NCI-H1092 treated with DMSO at 0.1 percent for 48 hours (cell line): ENCODE data around the gene MTMR3.

Experiments used
- DNase-seq: peaks from one replicate; lab custom pipeline; 2025; lab: John Stamatoyannopoulos, UW

The MTMR3 gene

DNA sequence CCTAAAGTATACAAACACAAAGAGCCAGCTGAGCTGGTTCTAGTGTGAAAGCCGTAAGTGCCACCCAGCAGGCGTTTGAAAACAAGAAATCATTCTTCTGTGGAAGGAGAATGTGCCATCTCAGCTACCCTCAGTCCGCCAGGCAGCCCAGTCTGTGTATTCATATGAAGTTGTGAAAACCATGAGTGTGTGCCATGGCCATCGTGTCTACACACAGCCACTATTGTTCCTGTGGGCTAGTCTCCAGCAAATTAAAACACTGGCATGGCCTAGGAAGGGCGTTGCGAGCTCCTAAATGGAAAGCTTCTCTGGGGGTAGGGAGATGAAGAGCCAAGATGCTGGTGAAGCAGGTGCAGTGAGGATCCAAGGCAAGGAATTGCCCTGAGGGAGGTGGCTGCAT lies 145.8 kb downstream of the MTMR3 start:
- no peak for DNase-seq

DNA sequence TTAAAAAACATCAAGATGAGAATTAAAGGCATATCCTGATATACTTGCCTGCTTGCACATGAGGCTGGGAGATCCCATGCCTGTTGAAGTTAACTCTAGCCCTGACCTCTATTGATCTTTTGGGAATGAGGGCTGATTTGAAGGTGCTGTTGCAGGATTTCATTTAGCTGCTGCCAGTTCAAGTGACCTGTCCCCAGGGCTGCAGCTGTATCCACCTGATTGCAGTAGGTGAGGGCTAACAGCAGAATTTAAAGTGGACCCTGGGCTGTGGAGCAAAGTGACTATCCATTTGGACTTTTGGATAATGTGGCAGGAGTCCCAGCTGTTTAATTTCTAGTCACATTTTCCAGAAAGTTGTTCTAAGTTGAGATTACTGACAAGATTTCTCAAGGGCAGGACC lies 146.5 kb downstream of the MTMR3 start:
- DNase-seq, result no peak

DNA sequence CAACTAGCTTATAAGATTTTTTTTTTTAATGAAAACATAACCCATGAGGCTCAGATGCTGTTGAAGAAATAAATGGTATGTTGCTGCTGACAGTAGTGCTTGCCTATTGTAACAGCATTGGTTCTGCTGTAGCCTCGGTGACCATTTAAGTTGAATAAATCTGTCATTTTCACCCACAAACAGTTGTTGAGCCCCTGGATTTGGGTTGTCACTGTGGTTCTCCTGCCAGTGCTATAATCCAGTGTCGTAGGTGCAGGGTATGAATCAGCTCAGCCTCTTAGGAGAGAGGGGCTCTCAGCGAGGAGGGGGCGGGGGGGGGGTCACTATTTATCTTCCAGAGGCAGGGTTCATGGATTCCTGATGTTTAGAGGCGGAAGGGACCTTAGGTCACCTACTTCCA lies 147.4 kb downstream of the MTMR3 start:
- DNase-seq, result no peak

DNA sequence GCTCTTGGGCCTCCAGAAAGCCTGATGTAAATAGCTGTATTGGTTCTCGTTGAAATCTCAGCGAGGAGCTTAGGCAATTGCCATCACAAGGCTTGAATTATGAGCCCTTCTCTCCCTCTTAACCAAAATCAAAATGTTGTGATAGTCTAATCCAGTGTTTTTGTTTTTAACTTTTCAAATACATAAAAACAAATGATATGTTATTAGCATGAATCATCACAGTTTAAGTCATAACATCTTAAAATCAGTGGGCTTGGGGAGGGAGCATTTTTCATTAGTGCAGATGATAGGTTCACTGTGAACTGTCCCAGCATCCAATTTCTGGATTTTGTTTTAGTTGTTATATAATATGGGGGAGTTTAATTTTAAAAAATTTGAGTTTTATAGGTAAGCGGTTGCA lies 148.4 kb downstream of the MTMR3 start:
- DNase-seq, result no peak

DNA sequence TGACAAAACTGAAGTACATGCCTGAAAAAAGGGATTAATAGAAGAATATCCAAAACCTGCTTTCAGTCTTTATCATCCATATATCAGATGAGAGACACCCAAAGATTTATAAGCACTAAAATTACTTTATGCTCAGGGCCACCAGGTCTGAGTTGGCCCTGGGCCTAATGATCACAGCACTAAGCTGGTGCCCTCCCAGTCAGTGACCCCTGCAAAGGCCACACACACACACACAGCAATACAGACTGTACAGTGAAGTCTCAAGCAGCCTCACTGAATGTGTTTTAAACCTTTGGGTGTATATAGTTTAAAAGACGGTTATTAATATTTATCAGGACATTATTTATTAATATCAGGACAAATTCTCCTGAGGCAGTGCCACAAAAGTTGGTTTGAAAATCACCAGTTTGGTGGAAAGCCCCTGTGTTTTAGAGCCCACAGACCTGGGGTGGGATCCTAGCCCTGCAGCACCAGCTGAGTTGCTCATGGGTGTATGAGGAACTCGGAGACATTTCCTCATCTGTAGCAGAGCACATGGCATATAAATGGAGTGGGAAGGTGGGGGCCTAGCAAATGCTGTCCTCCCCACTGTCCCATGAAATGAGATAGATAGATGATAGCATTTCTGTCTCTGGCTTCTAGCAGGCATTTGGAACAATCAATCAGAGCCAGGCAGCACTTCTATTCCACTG lies 148.9 kb downstream of the MTMR3 start:
- DNase-seq, result no peak

DNA sequence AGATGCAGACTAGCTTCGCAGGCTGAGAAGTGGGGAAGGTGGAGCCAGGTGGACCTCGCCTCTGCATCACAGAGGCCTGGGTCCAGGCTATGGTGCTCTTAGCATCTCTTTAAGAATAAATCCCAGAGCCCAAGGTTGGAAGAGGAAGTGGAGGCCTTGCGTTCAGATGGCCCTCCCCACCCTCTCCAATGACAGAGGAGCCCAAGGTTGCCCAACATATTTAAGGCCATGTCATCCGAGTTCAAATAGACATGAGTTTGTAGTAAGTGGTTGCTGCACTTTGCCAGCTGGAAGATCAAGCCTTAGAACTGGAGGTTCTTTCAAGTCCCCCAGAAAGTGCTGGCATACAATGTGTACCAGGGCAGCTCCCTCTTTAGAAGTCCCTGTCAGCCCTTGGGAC lies 150.2 kb downstream of the MTMR3 start:
- no peak for DNase-seq

DNA sequence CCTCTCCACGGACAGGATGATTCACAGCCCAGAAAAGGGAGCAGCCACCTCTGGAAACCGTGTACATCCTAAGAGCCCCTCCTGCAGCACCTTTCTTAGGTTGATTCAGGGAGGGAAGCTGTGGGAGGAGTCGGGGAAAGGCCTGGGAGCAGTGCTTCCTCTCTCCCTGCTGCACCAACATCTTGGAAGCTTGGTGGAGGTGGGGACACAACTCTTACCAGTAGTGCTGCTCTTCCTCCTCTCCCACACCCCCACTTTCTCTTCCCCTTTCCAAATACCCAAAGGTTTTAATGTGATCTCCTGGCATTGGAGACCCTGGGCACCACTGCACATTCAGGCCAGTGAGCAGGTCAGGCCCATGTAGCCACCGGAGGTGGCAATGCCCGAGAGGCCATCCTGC lies 150.9 kb downstream of the MTMR3 start:
- no peak for DNase-seq

DNA sequence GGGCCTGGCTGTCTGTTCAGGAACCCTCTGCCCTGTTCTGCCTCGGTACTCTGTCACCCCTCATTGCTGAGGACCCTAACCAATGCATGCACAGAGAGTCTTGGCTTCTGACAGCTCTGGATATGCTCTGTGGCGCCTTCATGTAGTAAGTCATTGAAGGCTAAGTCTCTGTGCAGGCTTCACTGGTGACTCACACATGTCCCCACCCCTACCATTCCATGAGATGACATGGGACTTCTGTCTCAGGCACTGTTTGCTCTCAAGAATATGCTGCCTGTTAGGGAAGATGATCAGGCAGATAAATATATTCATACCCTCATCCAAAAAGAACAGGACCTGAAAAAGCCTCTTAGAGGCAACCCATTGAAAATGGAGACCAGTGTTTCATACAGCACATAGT lies 153.7 kb downstream of the MTMR3 start:
- no peak for DNase-seq

DNA sequence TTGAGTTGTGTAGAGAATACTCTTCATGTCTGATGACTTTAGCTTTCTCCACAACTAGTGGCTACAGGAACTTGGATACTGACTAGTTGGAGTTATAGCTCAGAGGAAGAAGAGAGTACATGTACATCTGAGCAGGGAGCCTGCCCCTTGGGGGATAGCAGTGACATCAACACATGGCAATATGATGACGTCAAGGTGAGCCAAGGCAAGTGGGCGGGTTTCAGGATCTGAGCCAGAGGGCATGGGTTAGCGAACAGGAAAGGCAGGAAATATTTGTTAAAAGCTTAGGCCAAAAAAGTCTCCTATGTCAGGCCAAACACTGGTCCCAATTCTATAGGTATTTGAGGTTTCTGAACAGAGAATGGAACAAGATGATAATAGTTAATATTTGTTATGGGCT lies 155.2 kb downstream of the MTMR3 start:
- no peak for DNase-seq

DNA sequence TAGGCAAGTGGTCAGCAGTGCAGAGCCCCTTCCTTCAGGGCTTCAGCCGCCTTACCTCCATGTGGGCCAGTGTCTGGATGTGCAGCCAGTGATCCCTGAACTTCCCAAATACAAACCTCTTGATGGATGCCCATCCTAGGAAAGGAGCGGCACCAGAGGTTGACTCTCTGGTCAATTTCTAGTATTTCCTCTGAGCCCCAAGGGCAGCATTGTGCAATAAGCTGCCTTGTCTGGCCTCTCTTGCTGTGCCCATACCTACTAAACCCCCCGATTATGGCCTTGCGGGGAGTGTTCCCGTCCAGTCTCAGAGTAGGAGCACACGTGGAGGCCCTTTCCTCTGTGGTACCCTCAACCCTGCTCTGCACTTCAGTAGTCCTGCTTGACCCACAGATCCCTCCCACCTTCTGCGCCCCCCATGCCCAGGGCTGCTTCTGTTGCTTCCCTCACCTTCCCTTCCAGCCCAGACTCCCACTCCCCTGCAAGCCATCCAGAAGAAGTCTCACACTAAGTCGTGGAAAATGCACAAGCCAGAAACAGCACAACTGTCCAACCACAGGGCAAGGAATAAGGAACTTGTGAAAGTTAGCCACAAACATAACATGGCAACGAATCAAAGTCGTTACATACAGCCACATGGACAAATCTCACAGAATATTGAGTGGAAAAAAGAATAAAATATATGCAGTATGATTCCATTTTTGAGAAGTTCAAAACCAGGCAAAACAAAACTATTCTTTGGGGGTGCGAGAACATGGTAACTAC lies 157.7 kb downstream of the MTMR3 start:
- no peak for DNase-seq

DNA sequence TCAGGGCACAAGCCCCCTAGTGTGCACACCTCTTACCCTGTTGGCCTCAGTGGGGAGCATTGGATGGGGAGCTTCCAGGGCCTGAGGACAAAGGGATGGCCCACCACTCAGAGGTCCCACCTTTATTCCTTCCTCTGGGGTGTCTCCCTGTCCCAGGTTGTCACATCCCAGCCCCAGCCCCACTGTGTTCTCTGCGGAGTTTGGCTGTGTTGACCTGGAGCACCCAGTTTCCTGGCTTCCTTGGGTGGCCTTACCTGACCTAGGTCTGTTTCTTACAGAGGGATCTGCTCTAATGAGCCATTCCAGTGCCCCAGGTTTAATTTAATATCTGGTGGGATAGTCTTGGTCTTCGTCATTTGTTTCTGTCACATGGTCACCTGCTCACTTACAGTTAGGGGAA lies 158.5 kb downstream of the MTMR3 start:
- no peak for DNase-seq

DNA sequence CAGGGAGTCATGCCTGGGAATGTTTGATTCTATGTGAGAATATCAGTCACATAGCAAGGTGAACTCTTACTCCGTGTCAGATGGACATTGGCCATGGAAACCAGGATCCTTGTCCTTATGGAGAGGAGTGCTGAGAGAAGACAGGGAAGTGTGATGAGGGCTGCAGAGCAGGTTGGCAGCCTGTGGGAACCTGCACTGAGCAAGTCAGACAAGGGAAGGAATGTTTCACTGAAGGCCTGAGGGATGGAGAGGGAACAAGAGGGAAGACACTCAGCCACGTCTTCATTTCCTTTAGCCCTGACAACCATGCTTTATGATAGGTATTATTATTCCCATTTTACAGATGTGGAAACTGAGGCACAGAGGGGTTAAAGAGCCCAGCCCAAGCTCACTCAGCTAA lies 158.9 kb downstream of the MTMR3 start:
- no peak for DNase-seq

DNA sequence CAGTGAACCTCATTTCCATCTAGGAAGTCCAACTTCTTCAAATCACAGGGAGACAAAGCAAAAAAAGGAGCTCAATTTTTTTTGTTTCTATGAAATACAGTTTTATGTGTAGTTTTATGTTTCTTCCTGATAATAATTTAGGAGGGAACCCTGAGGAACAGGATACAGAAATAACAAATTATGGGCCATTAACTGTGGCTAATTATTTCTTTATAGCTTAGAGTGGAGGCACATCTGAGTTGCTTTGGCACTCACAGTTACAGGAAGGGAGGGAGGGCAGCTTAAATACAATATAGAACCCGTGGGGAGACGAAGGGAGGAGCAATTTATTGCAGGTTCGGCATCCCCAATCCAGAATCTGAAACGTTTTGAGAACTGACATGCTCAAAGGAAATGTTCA lies 160.2 kb downstream of the MTMR3 start:
- no peak for DNase-seq

DNA sequence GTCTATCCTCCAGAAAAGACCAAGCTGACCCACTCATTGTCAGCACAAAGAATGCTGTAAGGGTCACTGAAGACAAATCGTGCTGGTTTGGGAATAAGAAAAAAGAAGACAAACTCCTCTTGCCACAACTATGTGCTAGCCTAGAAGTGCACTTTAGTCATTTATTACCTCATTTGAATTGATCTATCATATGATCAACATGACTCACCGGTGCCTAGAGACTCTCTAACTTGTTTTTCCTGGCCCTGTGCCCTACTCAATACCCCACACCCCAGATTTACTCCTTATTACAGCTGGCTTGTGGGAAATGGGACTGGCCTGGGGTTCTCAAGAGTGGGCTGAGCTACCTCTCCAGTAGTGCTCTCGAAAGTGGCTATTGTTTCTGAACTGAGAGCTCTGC lies 161.4 kb downstream of the MTMR3 start:
- DNase-seq, result peak; percentile 2

DNA sequence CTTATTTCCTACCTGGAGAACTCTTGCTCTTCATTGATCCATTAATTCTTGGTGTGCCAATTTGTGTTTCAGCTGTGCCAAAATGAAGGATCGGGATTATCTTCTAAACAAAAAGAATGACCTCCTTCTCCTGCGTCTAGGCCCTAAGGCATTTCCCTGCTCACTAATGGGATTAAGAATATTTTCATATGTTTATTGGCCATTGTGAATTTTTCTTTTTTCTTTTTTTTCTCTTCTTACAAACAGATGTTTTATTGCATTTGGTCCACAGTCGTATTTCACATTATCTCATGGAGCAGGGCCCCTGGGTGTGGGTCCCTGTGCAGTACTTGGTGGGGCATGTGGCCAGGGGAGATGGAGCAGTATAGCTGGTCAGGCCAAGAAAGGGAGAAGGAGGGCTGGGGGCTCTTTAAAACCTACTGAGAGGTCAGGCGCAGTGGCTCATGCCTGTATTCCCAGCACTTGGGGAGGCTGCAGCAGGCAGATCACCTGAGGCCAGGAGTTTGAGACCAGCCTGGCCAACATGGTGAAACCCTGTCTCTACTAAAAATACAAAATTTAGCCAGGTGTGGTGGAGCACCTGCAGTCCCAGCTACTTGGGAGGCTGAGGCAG lies 162.0 kb downstream of the MTMR3 start:
- DNase-seq, result no peak

DNA sequence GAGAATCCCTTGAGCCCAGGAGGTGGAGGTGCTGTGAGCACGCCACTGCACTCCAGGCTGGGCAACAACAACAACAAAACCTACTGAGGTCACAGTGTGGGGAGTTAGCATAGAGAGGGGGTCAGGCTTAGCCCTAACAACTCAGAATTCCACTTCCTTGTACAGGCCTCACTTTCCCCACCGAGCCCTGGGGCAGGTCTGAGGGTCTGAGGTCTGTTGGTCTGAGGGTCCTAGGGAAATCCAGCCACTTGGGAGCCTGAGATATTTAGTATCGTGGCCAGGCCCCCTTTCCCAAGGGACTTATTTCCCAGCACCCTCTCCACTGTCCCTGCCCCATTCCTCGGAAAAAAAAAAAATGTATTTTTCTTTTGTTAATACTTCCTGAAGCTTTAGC lies 162.5 kb downstream of the MTMR3 start:
- no peak for DNase-seq

DNA sequence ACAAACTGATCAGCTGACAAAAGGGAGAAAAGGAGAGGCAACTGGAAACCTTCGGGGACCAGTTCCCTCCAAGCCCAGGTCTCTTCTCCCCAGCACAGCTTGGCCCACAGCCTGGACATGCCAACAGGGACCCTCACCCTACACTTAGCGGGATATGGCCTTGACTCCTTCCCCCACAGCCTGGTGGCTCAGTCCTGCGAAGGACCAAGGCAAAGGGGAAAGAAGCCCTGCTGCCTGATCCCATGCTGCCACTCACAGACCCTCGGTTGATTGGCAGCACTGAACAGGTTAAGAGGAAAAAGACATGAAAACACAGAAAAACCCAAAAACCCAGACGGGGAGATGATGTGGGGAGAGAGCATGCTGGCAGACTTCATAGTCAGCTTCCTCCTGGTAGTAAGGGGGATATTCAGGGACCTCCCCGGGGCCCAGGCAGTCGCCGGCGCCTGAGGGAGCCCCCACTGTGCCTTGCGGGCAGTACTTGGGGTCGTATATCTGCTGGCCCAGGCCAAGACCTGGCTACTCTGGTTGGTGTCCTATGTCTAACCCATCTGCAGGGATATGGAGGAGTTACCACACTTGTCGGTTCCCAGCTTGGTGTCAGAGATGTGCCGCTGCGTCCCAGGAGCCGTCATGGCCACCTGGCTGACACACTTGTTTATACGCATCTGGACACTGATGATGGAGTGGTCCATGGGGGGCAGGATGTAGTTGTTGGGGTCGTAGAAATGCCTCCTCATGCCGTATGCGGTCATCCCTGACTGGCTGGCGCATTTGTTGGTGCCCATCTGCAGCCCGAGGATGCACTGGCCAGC lies 163.1 kb downstream of the MTMR3 start:
- DNase-seq, result no peak

DNA sequence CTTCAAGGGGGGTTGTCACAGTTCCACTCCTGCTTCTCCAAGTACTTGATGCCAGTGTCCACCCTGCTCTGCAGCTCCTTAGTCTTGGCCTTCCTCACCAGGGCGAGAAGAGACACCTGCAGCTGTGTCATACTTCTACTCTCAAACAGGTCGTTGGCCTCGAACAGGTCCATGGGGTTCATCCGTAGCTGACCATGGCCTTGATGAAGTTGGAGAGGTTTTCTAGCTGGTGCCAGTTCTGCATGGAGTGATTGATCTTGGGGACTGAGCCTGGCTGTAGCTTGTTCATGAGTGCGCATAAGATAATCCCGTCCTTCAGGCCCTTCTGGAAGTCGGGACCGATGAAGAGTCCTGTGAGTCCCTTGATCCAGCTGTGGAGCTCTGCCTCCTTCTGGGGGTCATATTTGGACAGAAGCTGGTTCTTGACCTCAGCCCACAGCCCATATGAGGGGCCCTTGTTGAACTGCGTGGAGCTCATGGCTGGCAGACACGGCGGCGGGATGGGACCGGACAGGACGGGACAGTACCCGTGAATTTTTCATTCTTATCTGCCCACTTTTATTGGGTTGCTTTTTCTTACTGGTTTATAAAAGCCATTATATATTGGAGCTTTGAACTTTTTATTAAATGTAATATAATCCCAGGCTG lies 163.9 kb downstream of the MTMR3 start:
- no peak for DNase-seq

DNA sequence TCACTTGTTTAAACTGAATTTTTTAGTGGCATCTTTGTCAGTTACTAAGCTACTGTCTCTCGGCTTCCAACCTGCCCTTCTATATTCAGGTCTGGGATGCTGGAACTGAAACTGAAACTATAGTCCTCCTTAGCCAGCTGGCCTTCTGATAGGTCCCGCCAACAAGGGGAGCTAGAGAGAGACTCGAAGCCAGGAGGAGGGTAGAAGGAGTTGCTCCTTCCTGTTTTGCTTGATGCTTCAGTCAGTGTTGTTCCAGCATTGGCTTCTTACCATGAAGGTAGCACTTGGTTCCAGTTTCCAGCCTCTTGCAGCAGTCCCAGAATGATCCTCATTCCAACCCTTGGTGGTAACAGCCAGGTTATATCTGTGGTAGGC lies 164.4 kb downstream of the MTMR3 start:
- no peak for DNase-seq

DNA sequence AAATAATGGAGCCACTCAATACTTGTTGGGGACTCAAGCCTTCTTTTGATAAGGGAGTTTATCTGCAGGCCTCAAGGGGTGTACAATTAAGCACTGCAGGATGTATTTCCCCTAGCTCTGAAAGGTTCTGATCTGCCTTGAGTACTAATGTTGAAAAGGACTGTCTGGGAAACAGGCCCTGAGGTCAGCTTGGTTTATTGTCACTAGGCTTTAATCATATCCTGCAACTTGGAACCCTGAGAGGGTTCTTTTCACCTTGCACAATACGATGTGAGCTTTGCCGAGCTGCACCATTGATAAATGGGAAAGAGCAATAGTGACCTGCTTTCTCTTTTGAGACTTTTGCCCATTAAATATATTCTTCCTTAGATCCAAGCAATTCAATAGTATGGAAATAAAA lies 165.7 kb downstream of the MTMR3 start:
- DNase-seq, result no peak

DNA sequence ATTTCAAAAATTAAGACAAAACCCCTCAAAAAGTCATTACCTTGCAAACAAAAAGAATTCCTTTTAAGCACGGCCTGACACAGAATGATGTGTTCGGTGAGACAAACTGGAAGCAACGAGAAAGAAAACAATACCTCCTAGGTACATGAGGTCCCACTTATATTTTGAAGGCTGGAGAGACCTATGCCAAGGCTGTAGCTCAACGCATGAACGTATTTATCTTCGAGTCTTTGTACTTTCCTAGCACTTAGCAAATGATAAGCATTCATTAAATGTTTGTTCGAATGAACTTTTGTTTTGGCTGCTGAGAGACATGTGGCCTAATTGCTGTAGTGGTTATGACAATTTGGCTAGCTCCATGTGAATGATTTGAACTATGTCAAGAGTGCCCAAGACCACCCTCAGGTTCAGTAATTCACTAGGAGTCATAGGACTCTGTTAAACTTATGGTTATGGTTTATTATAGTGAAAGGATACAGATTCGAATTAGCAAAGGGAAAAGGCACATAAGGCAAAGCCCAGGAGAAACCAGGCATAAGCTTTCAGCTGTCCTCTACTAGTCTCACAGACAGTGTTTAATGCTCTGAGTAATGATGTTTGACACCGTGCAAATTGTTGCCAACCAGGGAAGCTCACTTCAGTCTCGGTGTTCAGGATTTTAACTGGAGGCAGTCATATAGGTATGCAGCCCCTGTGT lies 171.2 kb downstream of the MTMR3 start:
- no peak for DNase-seq

DNA sequence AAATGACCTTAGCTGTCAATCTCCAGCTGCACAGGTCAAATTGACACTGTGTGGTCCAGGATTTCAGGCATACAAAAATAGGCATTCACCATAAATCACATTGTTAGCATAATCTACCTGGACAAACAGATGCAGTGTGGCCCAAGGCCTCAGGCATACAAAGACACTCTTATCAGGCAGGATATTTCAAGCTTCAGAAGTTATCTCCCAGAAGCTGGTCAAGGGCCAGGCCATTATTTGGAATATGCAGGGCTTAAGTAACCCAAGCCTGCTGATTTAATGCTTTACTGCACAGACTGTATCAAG lies 171.7 kb downstream of the MTMR3 start:
- DNase-seq, result no peak
